ENCODE measurements around the gene SLCO2A1.

The SLCO2A1 gene

GRCh38 chr3:133878518-133878917, 151.2 kb downstream of the SLCO2A1 start:
- Histone ChIP-seq H4K20me1 (ENCODE audit: insufficient read depth) (no peaks in the 10 kb centered on the region), H3K4me3 (IDR thresholded peaks at IDR 0.05; ENCODE audit: insufficient read depth, low read depth, low read length) (no peak overlapping the region), H3K27ac (no peak overlapping the region), H2AFZ (ENCODE audit: low read depth) (no peak overlapping the region), H3K4me2 (no peak overlapping the region), H3K9ac (no peak overlapping the region), H3K4me1 (ENCODE audit: low read depth, poor library complexity, severe bottlenecking) (no peaks in the 10 kb centered on the region), H3K27me3 (ENCODE audit: insufficient read depth, low read depth) (no peaks in the 10 kb centered on the region), H3K79me2 (ENCODE audit: insufficient read depth, low read depth) (no peaks in the 10 kb centered on the region), H3K36me3 (ENCODE audit: insufficient read depth) (no peaks in the 10 kb centered on the region)
- no peak for TF ChIP-seq CTCF (conservative IDR thresholded peaks at IDR 0.05; ENCODE audit: low read depth, low read length)

Data from KMS-11 (cell line).